Body of pancreas (tissue), 4 donors: ENCODE results near the gene FXN. TPM values are rescaled to one million over a fixed set of nuclear protein-coding genes. Genes with fewer than 3 reads are reported as not detected.

Experiments used
- ATAC-seq: fragments of 150-250 bp; one replicate; pipeline ENCODE4 v1.9.1; 2016
- DNase-seq, 4 donors: peaks; one replicate each; pipeline ENCODE4 v3.0.0-alpha.2; 2019
- H3K27ac ChIP-seq, 4 donors: fragments of 200-600 bp; sonication (generic); 1 replicate in 3 of 4; 2 replicates in 1 of 4; pipeline versions ENCODE4 v1.5.1 to v1.6.1; 2016 to 2019; ENCODE audit warnings: mild to moderate bottlenecking in 1 of 4, mixed read lengths in 1 of 4, moderate library complexity in 1 of 4
- H3K27me3 ChIP-seq, 2 donors: fragments of 200-600 bp; sonication (generic); one replicate each; pipeline ENCODE4 v1.6.0; 2016; ENCODE audit warnings: mild to moderate bottlenecking in 1 of 2
- H3K36me3 ChIP-seq, 2 donors: fragments of 200-600 bp; sonication (generic); replicated peaks in 1 of 2; 2 replicates each; pipeline ENCODE4 v1.5.1; 2016; ENCODE audit warnings: low read depth in 2 of 2; ENCODE audit not compliant: insufficient read depth in 1 of 2
- H3K4me1 ChIP-seq: fragments of 200-600 bp; sonication (generic); one replicate; pipeline ENCODE4 v1.6.0; 2016
- H3K4me3 ChIP-seq, 2 donors: fragments of 200-600 bp; sonication (generic); 1 replicate in 1 of 2; 2 replicates in 1 of 2; pipeline ENCODE4 v1.5.1; 2016 to 2019
- H3K9me3 ChIP-seq, 3 donors: fragments of 200-600 bp; sonication (generic); 1 replicate in 2 of 3; 2 replicates in 1 of 3; pipeline ENCODE4 v1.5.1; 2016
- POLR2A ChIP-seq, 3 donors: fragments of 450-650 bp; IDR thresholded peaks; one replicate each; pipeline ENCODE4 v1.6.1; 2016; ENCODE audit warnings: antibody characterized with exemption in 3 of 3, mild to moderate bottlenecking in 2 of 3
- WGBS, 2 donors: methylation state at CpG; one replicate each; pipeline ENCODE4 v1.1.5; 2017; 5-methylcytosine and 5-hydroxymethylcytosine counted together
- intact Hi-C: fragments of 100-400 bp; cut with DNase I; formaldehyde crosslinking; loops from one replicate; pipeline ENCODE4 v1.15.1; 2023
- total RNA-seq, 2 donors: library from RNA; depleted of rRNA; stranded (reverse); fragments of >200 nt; gene quantifications; one replicate each; pipeline ENCODE4 v1.1.0, GENCODE V29; 2016
- TF ChIP-seq, protein P1 (sequence below), 7 experiments: fragments of 450-650 bp in 4 of 7; fragments of 200-600 bp in 3 of 7; sonication (generic) in 3 of 7; IDR thresholded peaks; one replicate each; pipeline ENCODE4 v1.5.1; 2016 to 2019; ENCODE audit warnings: antibody characterized with exemption in 7 of 7

Gene FXN
- total RNA-seq, 2 donors from 2014 or later = 3.1 to 6.9 TPM

DNA sequence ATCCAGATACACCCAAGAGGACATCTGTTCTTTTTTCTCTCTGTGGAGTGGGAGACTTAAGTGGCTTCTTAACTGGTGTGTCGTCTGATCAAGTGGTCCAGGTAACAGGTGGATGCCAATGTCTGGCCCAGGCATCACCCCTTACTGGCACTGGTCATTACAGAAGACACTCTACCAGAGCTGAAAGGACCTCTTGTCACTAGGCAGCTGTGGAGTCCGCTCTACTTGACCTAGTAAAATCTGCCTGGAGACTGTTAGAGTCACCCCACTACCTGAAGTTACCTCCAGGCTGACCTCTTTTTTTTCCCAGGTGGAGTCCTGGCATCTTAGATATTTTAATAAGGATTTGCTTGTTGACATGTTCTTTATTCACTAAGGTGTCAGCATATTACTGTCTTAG, 22.5 kb downstream of the FXN start:
- ATAC-seq = no peak
- intact Hi-C loops = no loop called here
- WGBS, 2 donors = 96 to 100% methylated on average over 2 of the region's 2 CpGs

GRCh38 chr9:69060766-69061165, 25.2 kb downstream of the FXN start:
- 20 to 36% methylated on average over 1 of the region's 1 CpG for WGBS, 2 donors
- intact Hi-C loops = no loop called here
- Histone ChIP-seq H3K4me1 (no peaks in the 10 kb centered on the region), H3K27ac (no peak overlapping the region), H3K4me3 (no peak overlapping the region), H3K36me3 (no peaks in the 10 kb centered on the region), H3K9me3 (no peaks in the 10 kb centered on the region), H3K27me3 (no peaks in the 10 kb centered on the region)
- TF ChIP-seq POLR2A (IDR thresholded peaks at IDR 0.05) = no peak
- TF ChIP-seq, protein P1, sequence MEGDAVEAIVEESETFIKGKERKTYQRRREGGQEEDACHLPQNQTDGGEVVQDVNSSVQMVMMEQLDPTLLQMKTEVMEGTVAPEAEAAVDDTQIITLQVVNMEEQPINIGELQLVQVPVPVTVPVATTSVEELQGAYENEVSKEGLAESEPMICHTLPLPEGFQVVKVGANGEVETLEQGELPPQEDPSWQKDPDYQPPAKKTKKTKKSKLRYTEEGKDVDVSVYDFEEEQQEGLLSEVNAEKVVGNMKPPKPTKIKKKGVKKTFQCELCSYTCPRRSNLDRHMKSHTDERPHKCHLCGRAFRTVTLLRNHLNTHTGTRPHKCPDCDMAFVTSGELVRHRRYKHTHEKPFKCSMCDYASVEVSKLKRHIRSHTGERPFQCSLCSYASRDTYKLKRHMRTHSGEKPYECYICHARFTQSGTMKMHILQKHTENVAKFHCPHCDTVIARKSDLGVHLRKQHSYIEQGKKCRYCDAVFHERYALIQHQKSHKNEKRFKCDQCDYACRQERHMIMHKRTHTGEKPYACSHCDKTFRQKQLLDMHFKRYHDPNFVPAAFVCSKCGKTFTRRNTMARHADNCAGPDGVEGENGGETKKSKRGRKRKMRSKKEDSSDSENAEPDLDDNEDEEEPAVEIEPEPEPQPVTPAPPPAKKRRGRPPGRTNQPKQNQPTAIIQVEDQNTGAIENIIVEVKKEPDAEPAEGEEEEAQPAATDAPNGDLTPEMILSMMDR (IDR thresholded peaks at IDR 0.05) = no peak
- no peak for DNase-seq
- no peak for ATAC-seq

More for the DNA sequence above, 22.5 kb downstream of the FXN start:
- Histone ChIP-seq H3K9me3 (no peaks in the 10 kb centered on the region), H3K27me3 (no peaks in the 10 kb centered on the region), H3K4me1 (no peaks in the 10 kb centered on the region), H3K27ac (no peak overlapping the region), H3K36me3 (no peaks in the 10 kb centered on the region), H3K4me3 (no peak overlapping the region)
- DNase-seq = no peak
- TF ChIP-seq, protein P1 (IDR thresholded peaks at IDR 0.05) = no peak
- no peak for TF ChIP-seq POLR2A (IDR thresholded peaks at IDR 0.05)

DNA sequence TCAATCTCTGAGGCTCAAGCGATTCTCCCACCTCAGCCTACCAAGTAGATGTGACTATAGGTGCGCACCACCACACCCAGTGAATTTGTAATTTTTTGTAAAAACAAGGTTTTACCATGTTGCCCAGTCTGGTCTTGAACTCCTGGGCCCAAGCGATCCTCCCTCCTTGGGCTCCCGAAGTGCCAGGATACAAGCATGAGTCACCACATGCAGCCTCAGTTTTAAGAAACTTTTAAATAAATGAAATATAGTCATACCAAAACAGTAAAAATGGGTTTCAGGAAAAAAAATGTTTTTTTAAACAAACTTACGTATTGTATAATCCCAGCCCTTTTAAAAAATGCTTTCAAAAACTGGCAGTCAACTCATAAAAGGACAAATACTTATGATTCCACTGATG, 26.6 kb downstream of the FXN start:
- Histone ChIP-seq H3K36me3 (no peaks in the 10 kb centered on the region), H3K27ac (no peak overlapping the region), H3K9me3 (no peaks in the 10 kb centered on the region), H3K4me1 (no peaks in the 10 kb centered on the region), H3K4me3 (no peak overlapping the region), H3K27me3 (no peaks in the 10 kb centered on the region)
- ATAC-seq = no peak
- intact Hi-C loops = no loop called here
- WGBS, 2 donors = 98 to 100% methylated on average over 5 of the region's 5 CpGs
- TF ChIP-seq, protein P1 (IDR thresholded peaks at IDR 0.05) = no peak
- no peak for TF ChIP-seq POLR2A (IDR thresholded peaks at IDR 0.05)
- DNase-seq = no peak

- 76 to 97% methylated on average over 3 to 4 of the region's 4 CpGs for WGBS, 2 donors
- no peak for DNase-seq
- intact Hi-C loops = no loop called here
- Histone ChIP-seq H3K9me3 (no peaks in the 10 kb centered on the region), H3K36me3 (no peaks in the 10 kb centered on the region), H3K4me3 (no peak overlapping the region), H3K27ac (no peak overlapping the region), H3K27me3 (no peaks in the 10 kb centered on the region), H3K4me1 (no peaks in the 10 kb centered on the region)
- no peak for ATAC-seq
- TF ChIP-seq, protein P1 (IDR thresholded peaks at IDR 0.05) = no peak
- TF ChIP-seq POLR2A (IDR thresholded peaks at IDR 0.05) = no peak
These were observed 28.3 kb downstream of the FXN start for GRCh38 chr9:69063839-69064238.

GRCh38 chr9:69065660-69066059, 30.1 kb downstream of the FXN start:
- Histone ChIP-seq H3K27me3 (no peaks in the 10 kb centered on the region), H3K4me3 (no peak overlapping the region), H3K9me3 (no peaks in the 10 kb centered on the region), H3K27ac (no peak overlapping the region), H3K4me1 (no peaks in the 10 kb centered on the region), H3K36me3 (no peaks in the 10 kb centered on the region)
- TF ChIP-seq POLR2A (IDR thresholded peaks at IDR 0.05) = no peak
- TF ChIP-seq, protein P1 (IDR thresholded peaks at IDR 0.05) = no peak
- DNase-seq (no peak), ATAC-seq (no peak)
- 33 to 50% methylated on average over 1 of the region's 1 CpG for WGBS, 2 donors
- intact Hi-C loops = no loop called here
